ENCODE results near the gene DNAJB11. TPM values are rescaled to one million over a fixed set of nuclear protein-coding genes. Genes with fewer than 3 reads are reported as not detected.

Gene DNAJB11
- total RNA-seq, 1 experiment from 2014 or later = 71.3 TPM

- no peaks in the 10 kb centered on the region for H3K9me2 ChIP-seq (ENCODE audit: insufficient read depth)
- H3K4me1 ChIP-seq (replicated peaks; ENCODE audit: insufficient read depth) = 0 out of 2 replicates have a peak, but pooled peaks cover 3% of the 10 kb centered on the region
- H3K4me2 ChIP-seq = no peak overlapping the region
- H3F3A ChIP-seq (ENCODE audit: insufficient read depth, low read depth) = no peaks in the 10 kb centered on the region
- H2AFZ ChIP-seq = no peak overlapping the region
- ChIA-PET POLR2A (ENCODE audit: unreplicated experiment) (no interaction called here), CTCF (interaction anchor here (0.7 kb wide), 1 partner anchor 993 kb away, joined by 4 read pairs; no protein-coding TSS in a partner anchor)
- H3K79me2 ChIP-seq (ENCODE audit: low read depth) = no peaks in the 10 kb centered on the region
- TF ChIP-seq EZH2 (IDR thresholded peaks at IDR 0.05; ENCODE audit: low read depth) (no peak), CTCF (conservative IDR thresholded peaks at IDR 0.05) (no peak)
- no peak overlapping the region for H3K4me3 ChIP-seq
- no peaks in the 10 kb centered on the region for H3K36me3 ChIP-seq (ENCODE audit: low read depth)
- no peaks in the 10 kb centered on the region for H3K9me3 ChIP-seq (ENCODE audit: insufficient read depth, low read depth)
- no peak for DNase-seq
- no peaks in the 10 kb centered on the region for H4K20me1 ChIP-seq (ENCODE audit: insufficient read depth)
- 0 out of 2 replicates have a peak, but pooled peaks cover 4% of the 10 kb centered on the region for H3K27me3 ChIP-seq (ENCODE audit: insufficient read depth, low read depth)
- intact Hi-C loops (cut with micrococcal nuclease; ENCODE audit: unreplicated experiment) = no loop called here
- BruUV-seq (replicated peaks) = no TSS peak
- no peak overlapping the region for H3K27ac ChIP-seq
Observed at GRCh38 chr3:186538779-186539178, 31.7 kb upstream of the DNAJB11 start.

GRCh38 chr3:186540221-186540834, 30.2 kb upstream of the DNAJB11 start:
- no TSS peak for BruUV-seq (replicated peaks)
- H3F3A ChIP-seq (ENCODE audit: insufficient read depth, low read depth) = no peaks in the 10 kb centered on the region
- H3K4me1 ChIP-seq (replicated peaks; ENCODE audit: insufficient read depth) = 0 out of 2 replicates have a peak, but pooled peaks cover 3% of the 10 kb centered on the region
- H3K27ac ChIP-seq = no peak overlapping the region
- H3K9me3 ChIP-seq (ENCODE audit: insufficient read depth, low read depth) = no peaks in the 10 kb centered on the region
- peak overlapping the region; percentile 54 for H3K4me2 ChIP-seq
- H3K27me3 ChIP-seq (ENCODE audit: insufficient read depth, low read depth) = no peaks in the 10 kb centered on the region
- H3K4me3 ChIP-seq = no peak overlapping the region; the same call in 1 of the 2 replicates
- no peaks in the 10 kb centered on the region for H3K79me2 ChIP-seq (ENCODE audit: low read depth)
- no peaks in the 10 kb centered on the region for H3K9me2 ChIP-seq (ENCODE audit: insufficient read depth)
- no peak overlapping the region for H2AFZ ChIP-seq
- ChIA-PET CTCF (interaction anchor here (0.5 to 2.0 kb wide), 33 partner anchors 9 to 1364 kb away, joined by 3 to 16 read pairs (median 4); partner anchors contain the start of gene DNAJB11), POLR2A (ENCODE audit: unreplicated experiment) (interaction anchor here (0.6 to 0.9 kb wide), 6 partner anchors 30 to 596 kb away, joined by 3 to 18 read pairs (median 4); no protein-coding TSS in a partner anchor)
- intact Hi-C loops (cut with micrococcal nuclease; ENCODE audit: unreplicated experiment) = loop anchor here (1.0 to 10.0 kb wide), 7 partner anchors 77 to 1174 kb away; no protein-coding TSS in a partner anchor
- TF ChIP-seq EZH2 (IDR thresholded peaks at IDR 0.05; ENCODE audit: low read depth) = no peak
- TF ChIP-seq CTCF (conservative IDR thresholded peaks at IDR 0.05) = peak; percentile 97
- H3K36me3 ChIP-seq (ENCODE audit: low read depth) = 0 out of 2 replicates have a peak, but pooled peaks cover 9% of the 10 kb centered on the region
- H4K20me1 ChIP-seq (ENCODE audit: insufficient read depth) = no peaks in the 10 kb centered on the region
- peak; percentile 79 to 86 for DNase-seq

- no peaks in the 10 kb centered on the region for H3K79me2 ChIP-seq (ENCODE audit: low read depth)
- 0 out of 2 replicates have a peak, but pooled peaks cover 3% of the 10 kb centered on the region for H3K4me1 ChIP-seq (replicated peaks; ENCODE audit: insufficient read depth)
- TF ChIP-seq CTCF (conservative IDR thresholded peaks at IDR 0.05) (no peak), EZH2 (IDR thresholded peaks at IDR 0.05; ENCODE audit: low read depth) (no peak)
- ChIA-PET POLR2A (ENCODE audit: unreplicated experiment) (interaction anchor here (0.6 to 0.9 kb wide), 4 partner anchors 29 to 597 kb away, joined by 3 to 4 read pairs (median 4); no protein-coding TSS in a partner anchor), CTCF (interaction anchor here (0.5 to 2.0 kb wide), 25 partner anchors 8 to 1365 kb away, joined by 3 to 16 read pairs (median 4); partner anchors contain the start of gene DNAJB11)
- H3K4me2 ChIP-seq = no peak overlapping the region
- no peaks in the 10 kb centered on the region for H4K20me1 ChIP-seq (ENCODE audit: insufficient read depth)
- no peaks in the 10 kb centered on the region for H3F3A ChIP-seq (ENCODE audit: insufficient read depth, low read depth)
- H2AFZ ChIP-seq = no peak overlapping the region
- H3K27ac ChIP-seq = no peak overlapping the region
- no peaks in the 10 kb centered on the region for H3K9me3 ChIP-seq (ENCODE audit: insufficient read depth, low read depth)
- H3K4me3 ChIP-seq = no peak overlapping the region
- no peaks in the 10 kb centered on the region for H3K9me2 ChIP-seq (ENCODE audit: insufficient read depth)
- intact Hi-C loops (cut with micrococcal nuclease; ENCODE audit: unreplicated experiment) = loop anchor here (1.0 to 10.0 kb wide), 7 partner anchors 76 to 1174 kb away; no protein-coding TSS in a partner anchor
- no peaks in the 10 kb centered on the region for H3K27me3 ChIP-seq (ENCODE audit: insufficient read depth, low read depth)
- BruUV-seq (replicated peaks) = no TSS peak
- 0 out of 2 replicates have a peak, but pooled peaks cover 9% of the 10 kb centered on the region for H3K36me3 ChIP-seq (ENCODE audit: low read depth)
- no peak for DNase-seq
Observed at GRCh38 chr3:186540835-186541226, 29.7 kb upstream of the DNAJB11 start.
